ENCODE results near the gene MYH11. TPM values are rescaled to one million over a fixed set of nuclear protein-coding genes. Genes with fewer than 3 reads are reported as not detected.
"Not testable (repeated sequence)": the region's sequence is repeated elsewhere in the genome, so short reads cannot be mapped to it uniquely, and the experiment has no call there.

Gene MYH11
- total RNA-seq, 2 experiments from 2014 or later, result not detected

GRCh38 chr16:15665107-15665506 is 191.7 kb downstream of the MYH11 start:
- POLR2A ChIA-PET, result interaction anchor here (0.6 kb wide), 1 partner anchor 22 kb away, joined by 5 read pairs; the partner anchor contains the start of gene MARF1
- CTCF ChIA-PET, result interaction anchor here (0.8 kb wide), 1 partner anchor 17 kb away, joined by 3 read pairs; no protein-coding TSS in a partner anchor

- POLR2A ChIA-PET, result no interaction called here
Observed at GRCh38 chr16:15660203-15660601, 196.6 kb downstream of the MYH11 start.

GRCh38 chr16:15658556-15658955 is 198.3 kb downstream of the MYH11 start:
- ChIA-PET POLR2A (interaction anchor here (0.6 kb wide), 1 partner anchor 292 kb away, joined by 3 read pairs; no protein-coding TSS in a partner anchor), CTCF (interaction anchor here (0.7 to 1.6 kb wide), 3 partner anchors 9 to 15 kb away, joined by 3 to 5 read pairs (median 4); partner anchors contain the start of gene NDE1)

More at GRCh38 chr16:15660203-15660601, 196.6 kb downstream of the MYH11 start:
- CTCF ChIA-PET, result no interaction called here

GRCh38 chr16:15658149-15658548 is 198.7 kb downstream of the MYH11 start:
- POLR2A ChIA-PET, result interaction anchor here (0.6 kb wide), 1 partner anchor 292 kb away, joined by 3 read pairs; no protein-coding TSS in a partner anchor
- CTCF ChIA-PET, result interaction anchor here (1.3 to 1.6 kb wide), 2 partner anchors 8 to 12 kb away, joined by 3 to 5 read pairs; partner anchors contain the start of gene NDE1

GRCh38 chr16:15655561-15655960 is 201.3 kb downstream of the MYH11 start:
- POLR2A ChIA-PET, CTCF ChIA-PET: not testable (repeated sequence)

GRCh38 chr16:15654591-15654990 is 202.2 kb downstream of the MYH11 start:
- ChIA-PET CTCF (no interaction called here), POLR2A (interaction anchor here (0.7 to 0.8 kb wide), 2 partner anchors 11 to 1159 kb away, joined by 3 to 7 read pairs; partner anchors contain the start of gene MARF1)

GRCh38 chr16:15653227-15653626 is 203.6 kb downstream of the MYH11 start:
- ChIA-PET POLR2A (interaction anchor here (0.7 kb wide), 1 partner anchor 448 kb away, joined by 8 read pairs; no protein-coding TSS in a partner anchor), CTCF (interaction anchor here (0.7 kb wide), 1 partner anchor 240 kb away, joined by 3 read pairs; no protein-coding TSS in a partner anchor)

Other genes starting within 250 kb of the MYH11 start
- 10 to 100 TPM; 53.6 to 55.5 TPM for gene MARF1, start 213.9 kb downstream of the MYH11 start, total RNA-seq
- gene NDE1, start 206.8 kb downstream of the MYH11 start, total RNA-seq, result 100 to 1,000 TPM; 110 to 115 TPM
- gene CEP20, start 31.6 kb upstream of the MYH11 start, total RNA-seq, result 10 to 100 TPM; 38.8 to 40.1 TPM
- 10 to 100 TPM; 70.6 to 73.5 TPM for gene ABCC1, start 92.6 kb upstream of the MYH11 start, total RNA-seq